OCI-LY7 (cell line): ENCODE data around the gene HDAC4. TPM values are rescaled to one million over a fixed set of nuclear protein-coding genes. Genes with fewer than 3 reads are reported as not detected.

Experiments
- BruUV-seq: library from RNA; stranded (reverse); fragments of 400-500 nt; replicated peaks from 2 replicates; lab custom pipeline; 2021; lab: Mats Ljungman, UMichigan
- CTCF ChIA-PET: fragments of 300-600 bp; sonication (Branson Sonifier 250); formaldehyde crosslinking; loops from one replicate; lab custom pipeline; 2022; ENCODE audit warnings: antibody characterized with exemption; ENCODE audit not compliant: unreplicated experiment; lab: Charles Lee
- POLR2A ChIA-PET: fragments of 300-600 bp; sonication (Branson Sonifier 250); formaldehyde crosslinking; loops from one replicate; lab custom pipeline; 2022; ENCODE audit warnings: antibody characterized with exemption; lab: Charles Lee
- DNase-seq: peaks from one replicate; pipeline ENCODE4 v3.0.0-alpha.2; 2015; ENCODE audit warnings: low spot score
- H2AFZ ChIP-seq: fragments of 200-600 bp; sonication (generic), shearing (Covaris generic); 2 replicates; pipeline ENCODE4 v1.6.1; 2014; ENCODE audit warnings: mild to moderate bottlenecking, antibody characterized with exemption, low read length, moderate library complexity
- H3K27ac ChIP-seq: fragments of 200-600 bp; sonication (generic); 2 replicates; pipeline ENCODE4 v1.5.1; 2014; ENCODE audit warnings: mixed run types, low read depth, mild to moderate bottlenecking, moderate library complexity, low read length, inconsistent platforms; ENCODE audit not compliant: poor library complexity, severe bottlenecking
- H3K36me3 ChIP-seq: fragments of 200-600 bp; sonication (generic); 2 replicates; pipeline ENCODE4 v1.6.1; 2014; ENCODE audit warnings: mild to moderate bottlenecking, antibody characterized with exemption, low read length, moderate library complexity, mixed read lengths; ENCODE audit not compliant: insufficient read depth
- H3K4me1 ChIP-seq: fragments of 200-600 bp; sonication (generic); 2 replicates; pipeline ENCODE4 v1.5.1; 2014; ENCODE audit warnings: mild to moderate bottlenecking, low read length; ENCODE audit not compliant: insufficient read depth, poor library complexity, severe bottlenecking
- H3K4me2 ChIP-seq: fragments of 200-600 bp; sonication (generic); 2 replicates; pipeline ENCODE4 v1.6.1; 2014; ENCODE audit warnings: mild to moderate bottlenecking, low read length
- H3K4me3 ChIP-seq: fragments of 200-600 bp; sonication (generic); 2 replicates; pipeline ENCODE4 v1.5.1; 2014; ENCODE audit warnings: mild to moderate bottlenecking, low read depth, low read length; ENCODE audit not compliant: poor library complexity, severe bottlenecking
- H3K79me2 ChIP-seq: fragments of 200-600 bp; sonication (generic); 2 replicates; pipeline ENCODE4 v1.6.1; 2016; ENCODE audit warnings: low read depth, mild to moderate bottlenecking, low read length, moderate library complexity, mixed read lengths; ENCODE audit not compliant: insufficient read depth
- H3K9me2 ChIP-seq: fragments of 200-600 bp; sonication (generic); 2 replicates; pipeline ENCODE4 v1.6.1; 2016; ENCODE audit warnings: mild to moderate bottlenecking, low read length, mixed read lengths; ENCODE audit not compliant: insufficient read depth
- H3K9me3 ChIP-seq: fragments of 200-600 bp; sonication (generic); 2 replicates; pipeline ENCODE4 v1.6.1; 2014; ENCODE audit warnings: mild to moderate bottlenecking, mixed run types, low read length, mixed read lengths
- H4K20me1 ChIP-seq: fragments of 200-600 bp; sonication (generic); 2 replicates; pipeline ENCODE4 v1.6.1; 2014; ENCODE audit warnings: mild to moderate bottlenecking, antibody characterized with exemption, low read length, moderate library complexity, mixed read lengths; ENCODE audit not compliant: insufficient read depth
- CTCF ChIP-seq: fragments of 200-600 bp; sonication (generic); conservative IDR thresholded peaks from 2 replicates; pipeline ENCODE4 v1.5.1; 2014; ENCODE audit warnings: mild to moderate bottlenecking, antibody characterized with exemption, low read length, moderate library complexity, mixed read lengths
- EZH2phosphoT487 ChIP-seq: fragments of 200-600 bp; sonication (generic); IDR thresholded peaks from 2 replicates; pipeline ENCODE4 v1.6.1; 2018; ENCODE audit warnings: low read depth, borderline replicate concordance, mild to moderate bottlenecking, mixed run types, antibody characterized with exemption, low read length, moderate library complexity, mixed read lengths
- intact Hi-C: fragments of 100-400 bp; cut with micrococcal nuclease; formaldehyde crosslinking; loops from one replicate; pipeline ENCODE4 v1.10.0; 2022; ENCODE audit not compliant: unreplicated experiment
- total RNA-seq, 2 experiments: library from RNA; depleted of rRNA in 1 of 2; stranded (reverse); fragments of >200 nt in 1 of 2; shearing (Covaris generic) in 1 of 2; gene quantifications; 2 replicates each; pipeline ENCODE4 v1.2.3, GENCODE V29; 2014 to 2022

Gene HDAC4
- total RNA-seq, 2 experiments from 2014 or later, result 10.2 to 20.6 TPM

DNA sequence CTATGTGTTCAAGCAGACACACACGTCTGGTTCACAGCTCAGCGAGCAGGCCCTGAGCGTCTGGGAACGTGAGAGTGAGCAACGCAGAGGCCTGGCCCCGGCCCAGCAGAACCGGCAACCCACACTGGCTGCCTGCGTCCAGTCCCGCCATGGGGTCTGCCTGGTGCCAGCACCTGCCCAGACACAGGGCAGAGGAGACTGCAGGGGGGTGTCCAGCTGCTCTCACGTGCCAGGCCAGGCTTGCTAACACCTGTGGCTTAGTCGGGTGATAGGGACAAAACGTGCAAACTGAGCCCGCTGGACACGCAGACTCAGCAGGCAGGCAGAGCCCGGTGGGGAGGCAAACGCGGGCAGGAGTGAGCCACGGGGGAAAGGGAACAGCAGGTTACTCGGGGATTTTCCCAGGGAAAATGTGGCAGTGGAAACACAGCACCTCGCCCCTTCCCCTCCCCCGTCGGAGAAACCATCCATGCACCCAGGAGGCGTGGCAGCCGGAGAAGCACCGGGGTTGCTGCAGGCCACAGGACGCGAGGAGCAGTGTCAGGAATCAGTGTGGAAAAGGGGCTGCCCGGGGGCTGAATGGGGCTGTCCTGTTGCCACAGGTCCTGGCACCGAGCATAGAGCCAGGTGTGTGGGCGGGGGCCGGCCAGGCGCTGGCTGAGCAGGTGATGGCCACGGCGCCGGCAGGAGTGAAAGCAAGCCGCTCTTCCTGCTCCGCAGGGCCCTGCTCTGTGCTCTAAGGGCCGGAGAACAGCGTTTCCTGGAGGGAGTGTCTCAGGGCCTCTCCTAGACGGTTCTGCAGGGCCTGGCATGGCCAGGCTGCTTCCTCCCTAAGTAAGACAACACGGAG, 154.7 kb downstream of the HDAC4 start:
- Histone ChIP-seq H3K4me2 (no peak overlapping the region), H3K36me3 (no peaks in the 10 kb centered on the region), H4K20me1 (no peaks in the 10 kb centered on the region; the same call in 1 of the 2 replicates), H3K9me3 (no peaks in the 10 kb centered on the region), H3K79me2 (no peaks in the 10 kb centered on the region), H3K27ac (no peak overlapping the region), H3K9me2 (no peaks in the 10 kb centered on the region), H3K4me1 (no peaks in the 10 kb centered on the region), H3K4me3 (no peak overlapping the region), H2AFZ (no peak overlapping the region)
- no peak for DNase-seq
- CTCF ChIA-PET, result interaction anchor here (0.6 kb wide), 1 partner anchor 26 kb away, joined by 3 read pairs; no protein-coding TSS in a partner anchor
- no TSS peak for BruUV-seq
- no peak for TF ChIP-seq EZH2phosphoT487
- no peak for TF ChIP-seq CTCF
- intact Hi-C loops, result no loop called here
- POLR2A ChIA-PET, result no interaction called here

GRCh38 chr2:239245107-239245506, 155.7 kb downstream of the HDAC4 start:
- no peak for DNase-seq
- no peaks in the 10 kb centered on the region for H3K36me3 ChIP-seq
- no peaks in the 10 kb centered on the region for H3K9me2 ChIP-seq
- H3K79me2 ChIP-seq, result no peaks in the 10 kb centered on the region
- intact Hi-C loops, result no loop called here
- TF ChIP-seq EZH2phosphoT487 (no peak), CTCF (no peak)
- no peak overlapping the region for H3K4me2 ChIP-seq
- BruUV-seq, result no TSS peak
- no peak overlapping the region for H3K27ac ChIP-seq
- ChIA-PET POLR2A (no interaction called here), CTCF (no interaction called here)
- no peaks in the 10 kb centered on the region for H3K4me1 ChIP-seq
- no peaks in the 10 kb centered on the region; the same call in 1 of the 2 replicates for H4K20me1 ChIP-seq
- H3K9me3 ChIP-seq, result no peaks in the 10 kb centered on the region
- no peak overlapping the region for H2AFZ ChIP-seq
- no peak overlapping the region for H3K4me3 ChIP-seq

GRCh38 chr2:239244625-239245024, 156.2 kb downstream of the HDAC4 start:
- H3K27ac ChIP-seq, result no peak overlapping the region
- no peak overlapping the region for H3K4me3 ChIP-seq
- H3K79me2 ChIP-seq, result no peaks in the 10 kb centered on the region
- TF ChIP-seq CTCF (no peak), EZH2phosphoT487 (no peak)
- POLR2A ChIA-PET, result no interaction called here
- intact Hi-C loops, result no loop called here
- H3K4me2 ChIP-seq, result no peak overlapping the region
- no peaks in the 10 kb centered on the region for H3K9me3 ChIP-seq
- H3K9me2 ChIP-seq, result no peaks in the 10 kb centered on the region
- no peak for DNase-seq
- H3K36me3 ChIP-seq, result no peaks in the 10 kb centered on the region
- H3K4me1 ChIP-seq, result no peaks in the 10 kb centered on the region
- CTCF ChIA-PET, result no interaction called here
- no TSS peak for BruUV-seq
- no peaks in the 10 kb centered on the region; the same call in 1 of the 2 replicates for H4K20me1 ChIP-seq
- no peak overlapping the region for H2AFZ ChIP-seq
